ENCODE data around the gene AZU1. TPM values are rescaled to one million over a fixed set of nuclear protein-coding genes. Genes with fewer than 3 reads are reported as not detected.
A peak's percentile ranks its signal among the peaks of the same experiment; 100 is the strongest.

Gene AZU1
- total RNA-seq, 1 donor from 2014 or later, result 0.21 TPM

- no peak for TF ChIP-seq CTCF (IDR thresholded peaks at IDR 0.05; ENCODE audit: unreplicated experiment)
- peaks cover 27% of the 10 kb centered on the region for H3K4me1 Mint-ChIP-seq (ENCODE audit: unreplicated experiment)
- peaks cover 8% of the 10 kb centered on the region for H3K27me3 Mint-ChIP-seq (ENCODE audit: unreplicated experiment)
- no peaks in the 10 kb centered on the region for H3K36me3 Mint-ChIP-seq (ENCODE audit: low read depth, unreplicated experiment)
- DNase-seq (ENCODE audit: low spot score), result no peak
- H3K4me3 Mint-ChIP-seq (ENCODE audit: unreplicated experiment), result no peak overlapping the region
- peak overlapping the region; percentile 90 for H3K27ac Mint-ChIP-seq (ENCODE audit: unreplicated experiment)
- H3K9me3 Mint-ChIP-seq (ENCODE audit: unreplicated experiment), result no peaks in the 10 kb centered on the region
Measured at GRCh38 chr19:792306-792885, 35.2 kb upstream of the AZU1 start.

GRCh38 chr19:793806-794205, 33.8 kb upstream of the AZU1 start:
- TF ChIP-seq CTCF (IDR thresholded peaks at IDR 0.05; ENCODE audit: unreplicated experiment), result no peak
- peak; percentile 3 for DNase-seq (ENCODE audit: low spot score)
- Mint-ChIP-seq H3K36me3 (ENCODE audit: low read depth, unreplicated experiment) (peaks cover 3% of the 10 kb centered on the region), H3K9me3 (ENCODE audit: unreplicated experiment) (no peaks in the 10 kb centered on the region), H3K27ac (ENCODE audit: unreplicated experiment) (no peak overlapping the region), H3K4me3 (ENCODE audit: unreplicated experiment) (no peak overlapping the region), H3K4me1 (ENCODE audit: unreplicated experiment) (peaks cover 27% of the 10 kb centered on the region), H3K27me3 (ENCODE audit: unreplicated experiment) (peaks cover 7% of the 10 kb centered on the region)

GRCh38 chr19:795073-795611, 32.5 kb upstream of the AZU1 start:
- no peak overlapping the region for H3K4me3 Mint-ChIP-seq (ENCODE audit: unreplicated experiment)
- H3K27me3 Mint-ChIP-seq (ENCODE audit: unreplicated experiment), result peaks cover 14% of the 10 kb centered on the region

GRCh38 chr19:795691-796581, 31.7 kb upstream of the AZU1 start:
- DNase-seq (ENCODE audit: low spot score), result no peak
- Mint-ChIP-seq H3K36me3 (ENCODE audit: low read depth, unreplicated experiment) (peaks cover 21% of the 10 kb centered on the region), H3K27me3 (ENCODE audit: unreplicated experiment) (peaks cover 16% of the 10 kb centered on the region), H3K9me3 (ENCODE audit: unreplicated experiment) (no peaks in the 10 kb centered on the region), H3K4me3 (ENCODE audit: unreplicated experiment) (no peak overlapping the region), H3K4me1 (ENCODE audit: unreplicated experiment) (peaks cover 28% of the 10 kb centered on the region), H3K27ac (ENCODE audit: unreplicated experiment) (no peak overlapping the region)
- no peak for TF ChIP-seq CTCF (IDR thresholded peaks at IDR 0.05; ENCODE audit: unreplicated experiment)

More at GRCh38 chr19:795073-795611, 32.5 kb upstream of the AZU1 start:
- peak; percentile 9 for DNase-seq (ENCODE audit: low spot score)
- Mint-ChIP-seq H3K36me3 (ENCODE audit: low read depth, unreplicated experiment) (peaks cover 15% of the 10 kb centered on the region), H3K27ac (ENCODE audit: unreplicated experiment) (no peak overlapping the region), H3K4me1 (ENCODE audit: unreplicated experiment) (peaks cover 26% of the 10 kb centered on the region), H3K9me3 (ENCODE audit: unreplicated experiment) (no peaks in the 10 kb centered on the region)
- TF ChIP-seq CTCF (IDR thresholded peaks at IDR 0.05; ENCODE audit: unreplicated experiment), result no peak

Data from endothelial cell (in vitro differentiated cells).